GM18870 (cell line): ENCODE results near the gene EFNA5.

ENCODE experiments used
- ATAC-seq: cut with Tn5 transposase; IDR thresholded peaks from one replicate; pipeline ENCODE4 v1.9.1; 2021; ENCODE audit warnings: moderate library complexity; ENCODE audit not compliant: unreplicated experiment

Gene EFNA5

GRCh38 chr5:107607196-107607595 lies 63.5 kb downstream of the EFNA5 start:
- no peak for ATAC-seq

GRCh38 chr5:107605596-107606125 lies 65.1 kb downstream of the EFNA5 start:
- no peak for ATAC-seq

- no peak for ATAC-seq
Measured at GRCh38 chr5:107604990-107605389, 65.7 kb downstream of the EFNA5 start.

GRCh38 chr5:107604146-107604910 lies 66.4 kb downstream of the EFNA5 start:
- ATAC-seq = no peak

GRCh38 chr5:107603349-107603748 lies 67.4 kb downstream of the EFNA5 start:
- no peak for ATAC-seq

- ATAC-seq = no peak
Measured at GRCh38 chr5:107602896-107603295, 67.8 kb downstream of the EFNA5 start.

GRCh38 chr5:107601076-107601475 lies 69.7 kb downstream of the EFNA5 start:
- ATAC-seq = no peak

- ATAC-seq = no peak
Measured at GRCh38 chr5:107598958-107599357, 71.8 kb downstream of the EFNA5 start.

GRCh38 chr5:107597803-107598202 lies 72.9 kb downstream of the EFNA5 start:
- ATAC-seq = no peak

GRCh38 chr5:107597247-107597646 lies 73.5 kb downstream of the EFNA5 start:
- no peak for ATAC-seq

- no peak for ATAC-seq
Measured at GRCh38 chr5:107594253-107595045, 76.3 kb downstream of the EFNA5 start.

GRCh38 chr5:107593009-107593408 lies 77.7 kb downstream of the EFNA5 start:
- no peak for ATAC-seq

- no peak for ATAC-seq
Measured at GRCh38 chr5:107592515-107592914, 78.2 kb downstream of the EFNA5 start.

GRCh38 chr5:107590686-107591085 lies 80.1 kb downstream of the EFNA5 start:
- no peak for ATAC-seq

GRCh38 chr5:107589520-107590193 lies 81.1 kb downstream of the EFNA5 start:
- ATAC-seq = no peak

GRCh38 chr5:107582625-107583024 lies 88.1 kb downstream of the EFNA5 start:
- ATAC-seq = no peak

GRCh38 chr5:107580889-107581820 lies 89.6 kb downstream of the EFNA5 start:
- no peak for ATAC-seq

- no peak for ATAC-seq
Measured at GRCh38 chr5:107578051-107578635, 92.6 kb downstream of the EFNA5 start.

- ATAC-seq = no peak
Measured at GRCh38 chr5:107577394-107577950, 93.3 kb downstream of the EFNA5 start.
